Activated T-helper 2 cell treated with anti-CD3 and anti-CD28 coated beads, Interferon-gamma antibody, Interleukin-2, Interleukin-4, amounts not matched to agents 10 μg/mL and 5 μg/mL and 100 μg/mL, durations not matched to agents 14 hours and 24 hours and 36 hours (primary cell): ENCODE measurements around the gene SCAF1. TPM values are rescaled to one million over a fixed set of nuclear protein-coding genes. Genes with fewer than 3 reads are reported as not detected.
A peak's percentile ranks its signal among the peaks of the same experiment; 100 is the strongest.

Source experiments
- DNase-seq: peaks from one replicate; pipeline ENCODE4 v3.0.0; 2021; ENCODE audit warnings: low spot score
- H3K27ac Mint-ChIP-seq: one replicate; pipeline ENCODE4 v1.8.0; 2021; ENCODE audit warnings: mixed read lengths
- H3K27me3 Mint-ChIP-seq: one replicate; pipeline ENCODE4 v1.8.0; 2021; ENCODE audit warnings: low read depth, mixed read lengths
- H3K36me3 Mint-ChIP-seq: one replicate; pipeline ENCODE4 v1.8.0; 2021; ENCODE audit warnings: low read depth, mixed read lengths
- H3K4me1 Mint-ChIP-seq: one replicate; pipeline ENCODE4 v1.8.0; 2021; ENCODE audit warnings: low read depth, mixed read lengths
- H3K4me3 Mint-ChIP-seq: one replicate; pipeline ENCODE4 v1.8.0; 2021; ENCODE audit warnings: low read depth, mild to moderate bottlenecking, moderate library complexity, mixed read lengths
- H3K9me3 Mint-ChIP-seq: one replicate; pipeline ENCODE4 v1.8.0; 2021; ENCODE audit warnings: mixed read lengths
- intact Hi-C: fragments of 100-400 bp; cut with micrococcal nuclease; formaldehyde crosslinking; loops from one replicate; pipeline ENCODE4 v1.15.1; 2023
- total RNA-seq: library from RNA; stranded (reverse); gene quantifications from 2 replicates; pipeline ENCODE4 v1.2.3, GENCODE V29; 2022

The SCAF1 gene
- total RNA-seq, 1 donor from 2014 or later = 64.6 TPM

- DNase-seq = no peak
- Mint-ChIP-seq H3K4me3 (no peak overlapping the region), H3K27ac (no peak overlapping the region), H3K27me3 (no peaks in the 10 kb centered on the region), H3K4me1 (peaks cover 17% of the 10 kb centered on the region), H3K9me3 (no peaks in the 10 kb centered on the region), H3K36me3 (peaks cover 62% of the 10 kb centered on the region)
- intact Hi-C loops = no loop called here
These were observed 39.8 kb downstream of the SCAF1 start for GRCh38 chr19:49681830-49682229.

GRCh38 chr19:49682274-49682673, 40.3 kb downstream of the SCAF1 start:
- Mint-ChIP-seq H3K36me3 (peaks cover 66% of the 10 kb centered on the region), H3K27me3 (no peaks in the 10 kb centered on the region), H3K9me3 (no peaks in the 10 kb centered on the region), H3K4me3 (no peak overlapping the region), H3K27ac (no peak overlapping the region), H3K4me1 (peaks cover 19% of the 10 kb centered on the region)
- DNase-seq = no peak
- intact Hi-C loops = no loop called here

GRCh38 chr19:49683814-49684250, 41.8 kb downstream of the SCAF1 start:
- Mint-ChIP-seq H3K36me3 (peaks cover 72% of the 10 kb centered on the region), H3K27ac (no peak overlapping the region), H3K4me1 (peaks cover 12% of the 10 kb centered on the region), H3K27me3 (no peaks in the 10 kb centered on the region), H3K4me3 (no peak overlapping the region), H3K9me3 (no peaks in the 10 kb centered on the region)
- intact Hi-C loops = no loop called here
- DNase-seq = no peak

- H3K36me3 Mint-ChIP-seq = peaks cover 74% of the 10 kb centered on the region
- peaks cover 12% of the 10 kb centered on the region for H3K4me1 Mint-ChIP-seq
- H3K27me3 Mint-ChIP-seq = no peaks in the 10 kb centered on the region
- no peak overlapping the region for H3K27ac Mint-ChIP-seq
- H3K4me3 Mint-ChIP-seq = no peak overlapping the region
- no peaks in the 10 kb centered on the region for H3K9me3 Mint-ChIP-seq
- intact Hi-C loops = no loop called here
- DNase-seq = no peak
These were observed 42.4 kb downstream of the SCAF1 start for GRCh38 chr19:49684251-49684982.

GRCh38 chr19:49684983-49685553, 43.1 kb downstream of the SCAF1 start:
- intact Hi-C loops = no loop called here
- H3K27ac Mint-ChIP-seq = no peak overlapping the region
- no peak overlapping the region for H3K4me3 Mint-ChIP-seq
- no peak for DNase-seq
- H3K36me3 Mint-ChIP-seq = peaks cover 74% of the 10 kb centered on the region
- no peaks in the 10 kb centered on the region for H3K27me3 Mint-ChIP-seq
- H3K4me1 Mint-ChIP-seq = peaks cover 8% of the 10 kb centered on the region
- H3K9me3 Mint-ChIP-seq = no peaks in the 10 kb centered on the region

- Mint-ChIP-seq H3K27ac (no peak overlapping the region), H3K4me1 (peaks cover 12% of the 10 kb centered on the region), H3K27me3 (peaks cover 7% of the 10 kb centered on the region), H3K4me3 (no peak overlapping the region), H3K36me3 (peaks cover 73% of the 10 kb centered on the region), H3K9me3 (no peaks in the 10 kb centered on the region)
- intact Hi-C loops = no loop called here
- DNase-seq = no peak
These were observed 43.9 kb downstream of the SCAF1 start for GRCh38 chr19:49685845-49686332.

GRCh38 chr19:49686503-49687088, 44.6 kb downstream of the SCAF1 start:
- Mint-ChIP-seq H3K9me3 (no peaks in the 10 kb centered on the region), H3K27me3 (peaks cover 8% of the 10 kb centered on the region), H3K36me3 (peaks cover 70% of the 10 kb centered on the region), H3K27ac (no peak overlapping the region), H3K4me3 (no peak overlapping the region), H3K4me1 (peaks cover 15% of the 10 kb centered on the region)
- intact Hi-C loops = no loop called here
- no peak for DNase-seq

GRCh38 chr19:49687150-49687549, 45.1 kb downstream of the SCAF1 start:
- no peak for DNase-seq
- H3K9me3 Mint-ChIP-seq = no peaks in the 10 kb centered on the region
- peaks cover 15% of the 10 kb centered on the region for H3K4me1 Mint-ChIP-seq
- peaks cover 8% of the 10 kb centered on the region for H3K27me3 Mint-ChIP-seq
- H3K27ac Mint-ChIP-seq = no peak overlapping the region
- intact Hi-C loops = no loop called here
- peaks cover 65% of the 10 kb centered on the region for H3K36me3 Mint-ChIP-seq
- H3K4me3 Mint-ChIP-seq = no peak overlapping the region

GRCh38 chr19:49687566-49688316, 45.7 kb downstream of the SCAF1 start:
- peaks cover 12% of the 10 kb centered on the region for H3K4me1 Mint-ChIP-seq
- H3K27ac Mint-ChIP-seq = no peak overlapping the region
- no peak for DNase-seq
- intact Hi-C loops = no loop called here
- H3K9me3 Mint-ChIP-seq = no peaks in the 10 kb centered on the region
- peaks cover 11% of the 10 kb centered on the region for H3K27me3 Mint-ChIP-seq
- no peak overlapping the region for H3K4me3 Mint-ChIP-seq
- peaks cover 60% of the 10 kb centered on the region for H3K36me3 Mint-ChIP-seq

- peaks cover 11% of the 10 kb centered on the region for H3K27me3 Mint-ChIP-seq
- H3K4me3 Mint-ChIP-seq = no peak overlapping the region
- H3K27ac Mint-ChIP-seq = no peak overlapping the region
- peaks cover 52% of the 10 kb centered on the region for H3K36me3 Mint-ChIP-seq
- intact Hi-C loops = no loop called here
- no peak for DNase-seq
- H3K9me3 Mint-ChIP-seq = no peaks in the 10 kb centered on the region
- peaks cover 12% of the 10 kb centered on the region for H3K4me1 Mint-ChIP-seq
These were observed 46.6 kb downstream of the SCAF1 start for GRCh38 chr19:49688531-49689132.

- no peak for DNase-seq
- Mint-ChIP-seq H3K4me1 (peaks cover 12% of the 10 kb centered on the region), H3K4me3 (peak within 1 kb of the TSS; percentile 81), H3K27ac (no peak within 1 kb of the TSS), H3K36me3 (peaks cover 44% of the 10 kb centered on the region), H3K9me3 (no peaks in the 10 kb centered on the region), H3K27me3 (peaks cover 11% of the 10 kb centered on the region)
- intact Hi-C loops = no loop called here
These were observed 47.4 kb downstream of the SCAF1 start, which contains the start of gene ADM5 for GRCh38 chr19:49689133-49690078. Gene ADM5 (plus strand): TSS chr19:49689594. CDS start chr19:49689838, 244 bp downstream.
